Measurements from ENCODE around the gene PIKFYVE.

DNA sequence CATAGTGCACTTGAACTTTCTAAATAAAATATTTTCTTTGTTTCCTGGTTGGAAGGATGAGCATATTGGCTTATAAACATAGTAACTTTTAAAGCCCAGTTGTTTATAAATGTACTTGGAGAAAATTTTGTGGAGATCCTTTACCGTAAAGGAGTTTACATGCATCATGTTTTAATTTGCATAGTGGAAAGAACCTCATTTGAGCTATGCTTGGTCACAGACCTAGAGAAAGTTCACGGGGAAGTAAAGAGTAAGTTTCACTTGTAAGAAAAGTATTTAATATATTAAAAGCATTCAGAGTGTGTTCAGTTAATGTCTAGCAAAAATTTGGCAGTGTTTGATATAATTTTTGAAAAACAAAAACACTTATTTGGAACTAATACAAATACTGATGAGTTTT lies 45.3 kb downstream of the PIKFYVE start:
- no peak for TF ChIP-seq POLR2A (IDR thresholded peaks at IDR 0.05; ENCODE audit: low read depth)
- TF ChIP-seq, protein P1, sequence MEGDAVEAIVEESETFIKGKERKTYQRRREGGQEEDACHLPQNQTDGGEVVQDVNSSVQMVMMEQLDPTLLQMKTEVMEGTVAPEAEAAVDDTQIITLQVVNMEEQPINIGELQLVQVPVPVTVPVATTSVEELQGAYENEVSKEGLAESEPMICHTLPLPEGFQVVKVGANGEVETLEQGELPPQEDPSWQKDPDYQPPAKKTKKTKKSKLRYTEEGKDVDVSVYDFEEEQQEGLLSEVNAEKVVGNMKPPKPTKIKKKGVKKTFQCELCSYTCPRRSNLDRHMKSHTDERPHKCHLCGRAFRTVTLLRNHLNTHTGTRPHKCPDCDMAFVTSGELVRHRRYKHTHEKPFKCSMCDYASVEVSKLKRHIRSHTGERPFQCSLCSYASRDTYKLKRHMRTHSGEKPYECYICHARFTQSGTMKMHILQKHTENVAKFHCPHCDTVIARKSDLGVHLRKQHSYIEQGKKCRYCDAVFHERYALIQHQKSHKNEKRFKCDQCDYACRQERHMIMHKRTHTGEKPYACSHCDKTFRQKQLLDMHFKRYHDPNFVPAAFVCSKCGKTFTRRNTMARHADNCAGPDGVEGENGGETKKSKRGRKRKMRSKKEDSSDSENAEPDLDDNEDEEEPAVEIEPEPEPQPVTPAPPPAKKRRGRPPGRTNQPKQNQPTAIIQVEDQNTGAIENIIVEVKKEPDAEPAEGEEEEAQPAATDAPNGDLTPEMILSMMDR (IDR thresholded peaks at IDR 0.05): no peak
- TF ChIP-seq POLR2AphosphoS5 (IDR thresholded peaks at IDR 0.05): no peak

Measured in esophagus muscularis mucosa (tissue), 3 donors.